Adipocyte (in vitro differentiated cells): ENCODE measurements around the gene CACNG4.

Experiments used
- DNase-seq: peaks from one replicate; pipeline ENCODE4 v3.0.0-alpha.2; 2015; ENCODE audit warnings: low read depth
- H3K27me3 ChIP-seq: replicated peaks from 2 replicates; pipeline ENCODE4 v1.7.0; 2013; ENCODE audit warnings: mild to moderate bottlenecking, low read length, moderate library complexity; ENCODE audit not compliant: control insufficient read depth, insufficient read depth
- H3K36me3 ChIP-seq: 2 replicates; pipeline ENCODE4 v1.7.0; 2013; ENCODE audit warnings: low read length, mild to moderate bottlenecking, moderate library complexity; ENCODE audit not compliant: control insufficient read depth, insufficient read depth, severe bottlenecking
- H3K4me1 ChIP-seq: 2 replicates; pipeline ENCODE4 v1.7.0; 2013; ENCODE audit warnings: mild to moderate bottlenecking, low read length, moderate library complexity; ENCODE audit not compliant: control insufficient read depth, insufficient read depth
- H3K4me3 ChIP-seq: 2 replicates; pipeline ENCODE4 v1.7.0; 2013; ENCODE audit warnings: mild to moderate bottlenecking, low read length, moderate library complexity
- H3K9ac ChIP-seq: 2 replicates; pipeline ENCODE4 v1.7.0; 2013; ENCODE audit warnings: mild to moderate bottlenecking, low read length, moderate library complexity
- H3K9me3 ChIP-seq: 2 replicates; pipeline ENCODE4 v1.7.0; 2013; ENCODE audit warnings: mild to moderate bottlenecking, low read length, moderate library complexity; ENCODE audit not compliant: control insufficient read depth

The CACNG4 gene

GRCh38 chr17:66976379-66976663 is 11.8 kb downstream of the CACNG4 start:
- Histone ChIP-seq H3K27me3 (peaks cover 52% of the 10 kb centered on the region), H3K4me1 (peaks cover 31% of the 10 kb centered on the region), H3K4me3 (no peak overlapping the region), H3K9me3 (no peaks in the 10 kb centered on the region), H3K9ac (no peak overlapping the region), H3K36me3 (no peaks in the 10 kb centered on the region)
- DNase-seq: no peak

GRCh38 chr17:66976781-66977201 is 12.3 kb downstream of the CACNG4 start:
- peaks cover 31% of the 10 kb centered on the region for H3K4me1 ChIP-seq
- no peak overlapping the region for H3K9ac ChIP-seq
- no peaks in the 10 kb centered on the region for H3K36me3 ChIP-seq
- no peak overlapping the region for H3K4me3 ChIP-seq
- peaks cover 48% of the 10 kb centered on the region for H3K27me3 ChIP-seq
- DNase-seq: no peak
- H3K9me3 ChIP-seq: no peaks in the 10 kb centered on the region

GRCh38 chr17:66978514-66979061 is 14.1 kb downstream of the CACNG4 start:
- H3K9ac ChIP-seq: no peak overlapping the region

GRCh38 chr17:66980896-66981295 is 16.4 kb downstream of the CACNG4 start:
- DNase-seq: no peak
- Histone ChIP-seq H3K9me3 (no peaks in the 10 kb centered on the region), H3K27me3 (peaks cover 53% of the 10 kb centered on the region), H3K4me1 (peaks cover 31% of the 10 kb centered on the region), H3K9ac (no peak overlapping the region), H3K36me3 (no peaks in the 10 kb centered on the region), H3K4me3 (no peak overlapping the region)

More at GRCh38 chr17:66978514-66979061, 14.1 kb downstream of the CACNG4 start:
- Histone ChIP-seq H3K4me3 (no peak overlapping the region), H3K9me3 (no peaks in the 10 kb centered on the region), H3K27me3 (peaks cover 51% of the 10 kb centered on the region), H3K36me3 (no peaks in the 10 kb centered on the region), H3K4me1 (peaks cover 31% of the 10 kb centered on the region)
- DNase-seq: no peak

- H3K4me1 ChIP-seq: peaks cover 31% of the 10 kb centered on the region
- no peak overlapping the region for H3K4me3 ChIP-seq
- no peak overlapping the region for H3K9ac ChIP-seq
- H3K36me3 ChIP-seq: no peaks in the 10 kb centered on the region
- DNase-seq: no peak
- peaks cover 54% of the 10 kb centered on the region for H3K27me3 ChIP-seq
- no peaks in the 10 kb centered on the region for H3K9me3 ChIP-seq
Observed at GRCh38 chr17:66981983-66982508, 17.5 kb downstream of the CACNG4 start.

- Histone ChIP-seq H3K27me3 (peaks cover 59% of the 10 kb centered on the region), H3K4me3 (no peak overlapping the region), H3K9ac (no peak overlapping the region), H3K9me3 (no peaks in the 10 kb centered on the region), H3K36me3 (no peaks in the 10 kb centered on the region), H3K4me1 (peaks cover 23% of the 10 kb centered on the region)
- DNase-seq: no peak
Observed at GRCh38 chr17:66983414-66984021, 19.0 kb downstream of the CACNG4 start.

- H3K27me3 ChIP-seq: peaks cover 70% of the 10 kb centered on the region
- no peak overlapping the region for H3K4me3 ChIP-seq
- H3K4me1 ChIP-seq: peaks cover 13% of the 10 kb centered on the region
- no peaks in the 10 kb centered on the region for H3K36me3 ChIP-seq
- H3K9ac ChIP-seq: no peak overlapping the region
- DNase-seq: no peak
- H3K9me3 ChIP-seq: no peaks in the 10 kb centered on the region
Observed at GRCh38 chr17:66984730-66985129, 20.2 kb downstream of the CACNG4 start.

- no peak for DNase-seq
- Histone ChIP-seq H3K4me3 (no peak overlapping the region), H3K9me3 (no peaks in the 10 kb centered on the region), H3K9ac (no peak overlapping the region), H3K36me3 (no peaks in the 10 kb centered on the region), H3K27me3 (peaks cover 74% of the 10 kb centered on the region), H3K4me1 (peaks cover 4% of the 10 kb centered on the region)
Observed at GRCh38 chr17:66985338-66986237, 21.1 kb downstream of the CACNG4 start.

- peaks cover 81% of the 10 kb centered on the region for H3K27me3 ChIP-seq
- no peak overlapping the region for H3K9ac ChIP-seq
- DNase-seq: no peak
- H3K36me3 ChIP-seq: no peaks in the 10 kb centered on the region
- H3K4me3 ChIP-seq: no peak overlapping the region
- H3K9me3 ChIP-seq: no peaks in the 10 kb centered on the region
- no peaks in the 10 kb centered on the region for H3K4me1 ChIP-seq
Observed at GRCh38 chr17:66986659-66987058, 22.2 kb downstream of the CACNG4 start.

- H3K4me1 ChIP-seq: no peaks in the 10 kb centered on the region
Observed at GRCh38 chr17:66987059-66987616, 22.6 kb downstream of the CACNG4 start.

More at GRCh38 chr17:66987059-66987616, 22.6 kb downstream of the CACNG4 start:
- Histone ChIP-seq H3K4me3 (no peak overlapping the region), H3K9me3 (no peaks in the 10 kb centered on the region), H3K9ac (no peak overlapping the region), H3K36me3 (no peaks in the 10 kb centered on the region), H3K27me3 (peaks cover 83% of the 10 kb centered on the region)
- DNase-seq: no peak
